CD4-positive, alpha-beta memory T cell (primary cell): ENCODE measurements around the gene ANKMY1. TPM values are rescaled to one million over a fixed set of nuclear protein-coding genes. Genes with fewer than 3 reads are reported as not detected.

Experiments
- CTCF ChIA-PET: fragments of 350-600 bp; sonication (Branson Sonifier 250); formaldehyde crosslinking; loops from one replicate; lab custom pipeline; 2021; ENCODE audit warnings: inconsistent platforms; ENCODE audit not compliant: partially characterized antibody; lab: Charles Lee
- POLR2A ChIA-PET: fragments of 350-600 bp; sonication (Branson Sonifier 250); formaldehyde crosslinking; loops from one replicate; lab custom pipeline; 2021; ENCODE audit not compliant: partially characterized antibody; lab: Charles Lee
- DNase-seq, 5 donors: peaks; one replicate each; pipeline versions ENCODE4 v3.0.0 to v3.0.0-alpha.2; 2020 to 2022; ENCODE audit warnings: mixed read lengths in 1 of 5
- H3K27ac ChIP-seq: one replicate; pipeline ENCODE4 v1.7.0; 2013; ENCODE audit warnings: low read depth, low read length
- H3K27me3 ChIP-seq: 2 replicates; pipeline ENCODE4 v1.7.0; 2013; ENCODE audit warnings: mild to moderate bottlenecking, low read length, moderate library complexity; ENCODE audit not compliant: insufficient read depth
- H3K36me3 ChIP-seq: 2 replicates; pipeline ENCODE4 v1.7.0; 2013; ENCODE audit warnings: mild to moderate bottlenecking, low read length, moderate library complexity; ENCODE audit not compliant: insufficient read depth
- H3K4me1 ChIP-seq: 2 replicates; pipeline ENCODE4 v1.7.0; 2013; ENCODE audit warnings: mild to moderate bottlenecking, low read length, moderate library complexity; ENCODE audit not compliant: insufficient read depth
- H3K4me3 ChIP-seq, 2 donors: one replicate each; pipeline ENCODE4 v1.7.0; 2013; ENCODE audit warnings: low read length in 2 of 2, mild to moderate bottlenecking in 1 of 2
- H3K9me3 ChIP-seq, 2 donors: one replicate each; pipeline ENCODE4 v1.7.0; 2013; ENCODE audit warnings: low read length in 2 of 2, control low read depth in 1 of 2; ENCODE audit not compliant: control insufficient read depth in 1 of 2
- H3K27ac Mint-ChIP-seq, 7 donors: one replicate each; pipeline ENCODE4 v1.8.0; 2020 to 2021; ENCODE audit warnings: mixed read lengths in 7 of 7, mild to moderate bottlenecking in 6 of 7, inconsistent platforms in 3 of 7, moderate library complexity in 3 of 7
- H3K27me3 Mint-ChIP-seq, 2 donors: one replicate each; pipeline ENCODE4 v1.8.0; 2020 to 2021; ENCODE audit warnings: mixed read lengths in 2 of 2
- H3K36me3 Mint-ChIP-seq, 2 donors: one replicate each; pipeline ENCODE4 v1.8.0; 2020 to 2021; ENCODE audit warnings: mixed read lengths in 2 of 2, inconsistent platforms in 1 of 2, mild to moderate bottlenecking in 1 of 2
- H3K4me1 Mint-ChIP-seq, 4 donors: one replicate each; pipeline ENCODE4 v1.8.0; 2020 to 2021; ENCODE audit warnings: mixed read lengths in 4 of 4, mild to moderate bottlenecking in 1 of 4
- H3K4me3 Mint-ChIP-seq, 8 donors: one replicate each; pipeline ENCODE4 v1.8.0; 2020 to 2021; ENCODE audit warnings: mixed read lengths in 8 of 8, mild to moderate bottlenecking in 7 of 8, moderate library complexity in 6 of 8, inconsistent platforms in 3 of 8
- H3K9me3 Mint-ChIP-seq, 8 donors: one replicate each; pipeline ENCODE4 v1.8.0; 2020 to 2021; ENCODE audit warnings: mixed read lengths in 8 of 8, mild to moderate bottlenecking in 5 of 8, inconsistent platforms in 3 of 8, moderate library complexity in 1 of 8
- intact Hi-C: fragments of 100-400 bp; cut with micrococcal nuclease; formaldehyde crosslinking; loops from one replicate; pipeline ENCODE4 v1.15.1; 2023
- polyA plus RNA-seq, 2 donors: library from polyadenylated mRNA; unstranded; fragments of 300-500 nt; fragmentation: Illumina TruSeq; gene quantifications; one replicate each; pipeline ENCODE4 v1.2.3, GENCODE V29; 2021
- total RNA-seq, 2 experiments: library from RNA; stranded (reverse); gene quantifications; one replicate each; pipeline ENCODE4 v1.2.3, GENCODE V29; 2021

Gene ANKMY1
- total and polyA plus RNA-seq, 4 experiments from 2014 or later, result 9.4 to 84.8 (median 43.3) TPM

- CTCF ChIA-PET, result interaction anchor here (1.3 to 4.2 kb wide), 2 partner anchors 54 to 69 kb away, joined by 3 to 57 read pairs; no protein-coding TSS in a partner anchor
- Mint-ChIP-seq H3K4me3 (no peak overlapping the region), H3K36me3 (peaks cover 15 to 22% of the 10 kb centered on the region in 2 donors), H3K4me1 (peaks cover 7 to 14% (median 12%) of the 10 kb centered on the region in 4 donors), H3K9me3 (no peaks in the 10 kb centered on the region), H3K27ac (no peak overlapping the region), H3K27me3 (no peaks in the 10 kb centered on the region)
- no peaks in the 10 kb centered on the region for H3K27me3 ChIP-seq
- no peaks in the 10 kb centered on the region for H3K36me3 ChIP-seq
- no peak for DNase-seq
- intact Hi-C loops, result loop anchor here (5.0 to 10.0 kb wide), 2 partner anchors 193 to 321 kb away; no protein-coding TSS in a partner anchor
- POLR2A ChIA-PET, result interaction anchor here (0.6 to 1.7 kb wide), 2 partner anchors 19 to 69 kb away, joined by 4 to 5 read pairs; no protein-coding TSS in a partner anchor
- H3K9me3 ChIP-seq, result no peaks in the 10 kb centered on the region
- H3K27ac ChIP-seq, result no peak overlapping the region
- no peak overlapping the region for H3K4me3 ChIP-seq
- peaks cover 13% of the 10 kb centered on the region for H3K4me1 ChIP-seq
These were observed 46.3 kb downstream of the ANKMY1 start for GRCh38 chr2:240511351-240512108.

- no peak for DNase-seq
- Histone ChIP-seq H3K27me3 (no peaks in the 10 kb centered on the region), H3K27ac (no peak overlapping the region), H3K4me1 (peaks cover 13% of the 10 kb centered on the region), H3K36me3 (no peaks in the 10 kb centered on the region), H3K4me3 (no peak overlapping the region), H3K9me3 (no peaks in the 10 kb centered on the region)
- no peak overlapping the region for H3K27ac Mint-ChIP-seq
- CTCF ChIA-PET, result no interaction called here
- no peak overlapping the region for H3K4me3 Mint-ChIP-seq
- H3K9me3 Mint-ChIP-seq, result no peaks in the 10 kb centered on the region
- H3K27me3 Mint-ChIP-seq, result no peaks in the 10 kb centered on the region
- intact Hi-C loops, result loop anchor here (5.0 to 10.0 kb wide), 2 partner anchors 194 to 322 kb away; no protein-coding TSS in a partner anchor
- POLR2A ChIA-PET, result interaction anchor here (0.6 kb wide), 1 partner anchor 19 kb away, joined by 4 read pairs; no protein-coding TSS in a partner anchor
- H3K36me3 Mint-ChIP-seq, result peaks cover 15 to 22% of the 10 kb centered on the region in 2 donors
- H3K4me1 Mint-ChIP-seq, result peaks cover 7 to 14% (median 12%) of the 10 kb centered on the region in 4 donors
These were observed 47.1 kb downstream of the ANKMY1 start for GRCh38 chr2:240510513-240511210.

- H3K27ac Mint-ChIP-seq, result peak overlapping the region in 1 of 7 donors; percentile 12
- Histone ChIP-seq H3K4me3 (no peak overlapping the region), H3K27ac (no peak overlapping the region), H3K4me1 (peaks cover 13% of the 10 kb centered on the region), H3K27me3 (no peaks in the 10 kb centered on the region), H3K9me3 (no peaks in the 10 kb centered on the region), H3K36me3 (no peaks in the 10 kb centered on the region)
- no peak overlapping the region for H3K4me3 Mint-ChIP-seq
- H3K27me3 Mint-ChIP-seq, result no peaks in the 10 kb centered on the region
- intact Hi-C loops, result loop anchor here (5.0 to 10.0 kb wide), 2 partner anchors 195 to 322 kb away; no protein-coding TSS in a partner anchor
- peaks cover 16 to 24% of the 10 kb centered on the region in 2 donors for H3K36me3 Mint-ChIP-seq
- CTCF ChIA-PET, result no interaction called here
- no peaks in the 10 kb centered on the region for H3K9me3 Mint-ChIP-seq
- POLR2A ChIA-PET, result no interaction called here
- H3K4me1 Mint-ChIP-seq, result peaks cover 7 to 14% (median 12%) of the 10 kb centered on the region in 4 donors
- DNase-seq, result no peak
These were observed 47.9 kb downstream of the ANKMY1 start for GRCh38 chr2:240509667-240510512.

- no peaks in the 10 kb centered on the region for H3K27me3 Mint-ChIP-seq
- CTCF ChIA-PET, result no interaction called here
- H3K4me1 Mint-ChIP-seq, result peaks cover 3 to 9% (median 7%) of the 10 kb centered on the region in 4 donors
- H3K4me3 Mint-ChIP-seq, result no peak overlapping the region
- POLR2A ChIA-PET, result no interaction called here
- Histone ChIP-seq H3K4me1 (peaks cover 6% of the 10 kb centered on the region), H3K4me3 (no peak overlapping the region), H3K27me3 (no peaks in the 10 kb centered on the region), H3K36me3 (no peaks in the 10 kb centered on the region), H3K9me3 (no peaks in the 10 kb centered on the region), H3K27ac (no peak overlapping the region)
- peak overlapping the region in 2 of 7 donors; percentile 77 to 86 for H3K27ac Mint-ChIP-seq
- DNase-seq, result no peak
- no peaks in the 10 kb centered on the region for H3K9me3 Mint-ChIP-seq
- peaks cover 15 to 28% of the 10 kb centered on the region in 2 donors for H3K36me3 Mint-ChIP-seq
- intact Hi-C loops, result no loop called here
These were observed 48.8 kb downstream of the ANKMY1 start for GRCh38 chr2:240508832-240509545.

- no peak overlapping the region for H3K4me3 ChIP-seq
- Mint-ChIP-seq H3K27me3 (no peaks in the 10 kb centered on the region), H3K4me3 (no peak overlapping the region), H3K9me3 (no peaks in the 10 kb centered on the region), H3K36me3 (peaks cover 14 to 29% of the 10 kb centered on the region in 2 donors), H3K27ac (no peak overlapping the region), H3K4me1 (peaks cover 0 to 5% (median 2%) of the 10 kb centered on the region in 4 donors)
- H3K9me3 ChIP-seq, result no peaks in the 10 kb centered on the region
- no peaks in the 10 kb centered on the region for H3K36me3 ChIP-seq
- no peak for DNase-seq
- H3K4me1 ChIP-seq, result no peaks in the 10 kb centered on the region
- no peaks in the 10 kb centered on the region for H3K27me3 ChIP-seq
- CTCF ChIA-PET, result no interaction called here
- intact Hi-C loops, result no loop called here
- POLR2A ChIA-PET, result no interaction called here
- H3K27ac ChIP-seq, result no peak overlapping the region
These were observed 50.0 kb downstream of the ANKMY1 start for GRCh38 chr2:240507778-240508251.

- Histone ChIP-seq H3K9me3 (no peaks in the 10 kb centered on the region), H3K4me1 (no peaks in the 10 kb centered on the region), H3K27me3 (no peaks in the 10 kb centered on the region), H3K27ac (no peak overlapping the region), H3K36me3 (no peaks in the 10 kb centered on the region), H3K4me3 (no peak overlapping the region)
- H3K27me3 Mint-ChIP-seq, result no peaks in the 10 kb centered on the region
- DNase-seq, result no peak
- POLR2A ChIA-PET, result no interaction called here
- H3K36me3 Mint-ChIP-seq, result peaks cover 12 to 23% of the 10 kb centered on the region in 2 donors
- H3K27ac Mint-ChIP-seq, result no peak overlapping the region
- no peaks in the 10 kb centered on the region for H3K9me3 Mint-ChIP-seq
- H3K4me3 Mint-ChIP-seq, result no peak overlapping the region
- CTCF ChIA-PET, result no interaction called here
- peaks cover 0 to 5% (median 2%) of the 10 kb centered on the region in 4 donors for H3K4me1 Mint-ChIP-seq
- intact Hi-C loops, result no loop called here
These were observed 50.6 kb downstream of the ANKMY1 start for GRCh38 chr2:240507060-240507777.
